Prostate gland (tissue), 2 donors: ENCODE measurements around the gene ANGPTL8.

ENCODE experiments used
- POLR2A ChIP-seq: fragments of 450-650 bp; IDR thresholded peaks from one replicate; pipeline ENCODE4 v1.6.1; 2016; ENCODE audit warnings: antibody characterized with exemption, mild to moderate bottlenecking
- POLR2AphosphoS5 ChIP-seq: sonication (generic); formaldehyde crosslinking; IDR thresholded peaks from one replicate; pipeline ENCODE4 v1.6.1; 2017; ENCODE audit warnings: antibody characterized with exemption
- TF ChIP-seq, protein P1 (sequence below), 4 experiments: fragments of 200-600 bp in 2 of 4; fragments of 450-650 bp in 2 of 4; sonication (generic) in 2 of 4; IDR thresholded peaks; 1 replicate in 3 of 4; 2 replicates in 1 of 4; pipeline ENCODE4 v1.5.1; 2016 to 2019; ENCODE audit warnings: antibody characterized with exemption in 4 of 4, mild to moderate bottlenecking in 2 of 4, moderate library complexity in 2 of 4

DNA sequence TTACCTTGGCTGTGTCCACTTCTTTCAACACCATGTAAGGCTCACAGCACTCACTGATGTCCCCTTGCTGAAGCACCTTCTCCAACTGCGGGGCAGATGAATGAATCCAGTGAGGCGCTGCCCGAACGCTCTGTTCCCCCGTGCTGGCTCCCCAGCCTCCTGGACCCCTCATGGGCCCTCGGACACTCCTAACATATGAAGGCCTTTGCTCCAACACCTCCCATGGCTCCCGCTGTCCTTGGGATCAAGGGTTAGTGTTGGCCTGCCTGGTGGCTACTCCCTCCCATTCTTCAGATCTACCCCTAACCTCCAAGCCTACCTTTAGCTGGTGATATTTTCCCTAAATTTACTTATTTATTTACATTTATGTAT is 4.4 kb downstream of the ANGPTL8 start:
- TF ChIP-seq, protein P1, sequence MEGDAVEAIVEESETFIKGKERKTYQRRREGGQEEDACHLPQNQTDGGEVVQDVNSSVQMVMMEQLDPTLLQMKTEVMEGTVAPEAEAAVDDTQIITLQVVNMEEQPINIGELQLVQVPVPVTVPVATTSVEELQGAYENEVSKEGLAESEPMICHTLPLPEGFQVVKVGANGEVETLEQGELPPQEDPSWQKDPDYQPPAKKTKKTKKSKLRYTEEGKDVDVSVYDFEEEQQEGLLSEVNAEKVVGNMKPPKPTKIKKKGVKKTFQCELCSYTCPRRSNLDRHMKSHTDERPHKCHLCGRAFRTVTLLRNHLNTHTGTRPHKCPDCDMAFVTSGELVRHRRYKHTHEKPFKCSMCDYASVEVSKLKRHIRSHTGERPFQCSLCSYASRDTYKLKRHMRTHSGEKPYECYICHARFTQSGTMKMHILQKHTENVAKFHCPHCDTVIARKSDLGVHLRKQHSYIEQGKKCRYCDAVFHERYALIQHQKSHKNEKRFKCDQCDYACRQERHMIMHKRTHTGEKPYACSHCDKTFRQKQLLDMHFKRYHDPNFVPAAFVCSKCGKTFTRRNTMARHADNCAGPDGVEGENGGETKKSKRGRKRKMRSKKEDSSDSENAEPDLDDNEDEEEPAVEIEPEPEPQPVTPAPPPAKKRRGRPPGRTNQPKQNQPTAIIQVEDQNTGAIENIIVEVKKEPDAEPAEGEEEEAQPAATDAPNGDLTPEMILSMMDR (IDR thresholded peaks at IDR 0.05) = no peak
- TF ChIP-seq POLR2AphosphoS5 = no peak
- no peak for TF ChIP-seq POLR2A
